Measurements from ENCODE around the gene CDH11.

CDH11 gene

DNA sequence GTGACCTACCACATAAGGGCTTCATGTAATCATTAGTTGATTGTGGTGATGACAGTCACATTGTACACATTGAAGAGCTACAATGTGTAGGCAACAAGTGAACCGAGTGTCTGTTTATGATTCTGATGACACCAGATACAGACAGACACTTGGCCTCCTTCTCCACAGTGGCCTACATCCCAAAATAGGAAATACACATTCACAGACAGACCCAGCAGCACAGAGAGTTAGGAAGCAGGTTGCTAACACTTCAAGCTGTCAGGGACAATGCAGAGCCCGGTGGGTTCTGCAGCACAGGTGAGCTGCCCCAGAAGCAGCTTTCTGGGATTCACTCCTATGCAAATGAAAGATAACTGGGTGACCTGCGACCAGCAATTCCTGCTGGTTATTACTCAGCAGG lies 72.2 kb downstream of the CDH11 start:
- no peak overlapping the region for H3K4me3 ChIP-seq (replicated peaks; ENCODE audit: insufficient read depth, low read length)
- no peaks in the 10 kb centered on the region for H3K27me3 ChIP-seq (ENCODE audit: insufficient read depth, poor library complexity, severe bottlenecking)
- TF ChIP-seq POLR2AphosphoS5 (IDR thresholded peaks at IDR 0.05; ENCODE audit: low read depth) (no peak), GABPA (IDR thresholded peaks at IDR 0.05; ENCODE audit: low read depth) (no peak), REST (IDR thresholded peaks at IDR 0.05; ENCODE audit: insufficient replicate concordance, low read depth) (no peak), SPI1 (IDR thresholded peaks at IDR 0.05; ENCODE audit: borderline replicate concordance, low read depth) (no peak)

DNA sequence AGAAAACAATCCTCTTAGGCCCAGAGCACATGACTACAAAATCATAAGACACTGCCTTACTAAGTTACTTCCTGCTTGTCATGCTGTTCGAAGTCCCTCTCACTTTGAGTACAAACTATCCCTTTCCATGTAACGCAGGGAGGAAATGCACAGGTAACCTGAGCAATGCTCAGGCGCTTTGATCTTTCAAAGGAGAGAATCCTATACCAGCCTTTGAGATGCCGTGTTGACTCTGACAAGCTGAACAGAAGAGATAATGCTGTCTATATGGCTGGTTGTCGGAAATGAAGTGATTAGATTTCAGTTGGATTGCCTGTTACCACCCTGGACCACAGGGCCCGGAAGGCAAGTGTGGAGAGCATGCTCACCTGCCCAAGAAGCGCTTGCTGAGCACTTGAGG lies 75.9 kb downstream of the CDH11 start:
- TF ChIP-seq REST (IDR thresholded peaks at IDR 0.05; ENCODE audit: insufficient replicate concordance, low read depth) (no peak), POLR2AphosphoS5 (IDR thresholded peaks at IDR 0.05; ENCODE audit: low read depth) (no peak), SPI1 (IDR thresholded peaks at IDR 0.05; ENCODE audit: borderline replicate concordance, low read depth) (no peak), GABPA (IDR thresholded peaks at IDR 0.05; ENCODE audit: low read depth) (no peak)
- TF ChIP-seq, protein P1, sequence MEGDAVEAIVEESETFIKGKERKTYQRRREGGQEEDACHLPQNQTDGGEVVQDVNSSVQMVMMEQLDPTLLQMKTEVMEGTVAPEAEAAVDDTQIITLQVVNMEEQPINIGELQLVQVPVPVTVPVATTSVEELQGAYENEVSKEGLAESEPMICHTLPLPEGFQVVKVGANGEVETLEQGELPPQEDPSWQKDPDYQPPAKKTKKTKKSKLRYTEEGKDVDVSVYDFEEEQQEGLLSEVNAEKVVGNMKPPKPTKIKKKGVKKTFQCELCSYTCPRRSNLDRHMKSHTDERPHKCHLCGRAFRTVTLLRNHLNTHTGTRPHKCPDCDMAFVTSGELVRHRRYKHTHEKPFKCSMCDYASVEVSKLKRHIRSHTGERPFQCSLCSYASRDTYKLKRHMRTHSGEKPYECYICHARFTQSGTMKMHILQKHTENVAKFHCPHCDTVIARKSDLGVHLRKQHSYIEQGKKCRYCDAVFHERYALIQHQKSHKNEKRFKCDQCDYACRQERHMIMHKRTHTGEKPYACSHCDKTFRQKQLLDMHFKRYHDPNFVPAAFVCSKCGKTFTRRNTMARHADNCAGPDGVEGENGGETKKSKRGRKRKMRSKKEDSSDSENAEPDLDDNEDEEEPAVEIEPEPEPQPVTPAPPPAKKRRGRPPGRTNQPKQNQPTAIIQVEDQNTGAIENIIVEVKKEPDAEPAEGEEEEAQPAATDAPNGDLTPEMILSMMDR (IDR thresholded peaks at IDR 0.05; ENCODE audit: insufficient read depth, low read length): no peak
- no peak for DNase-seq (ENCODE audit: low read depth in 1 of 2, low spot score in 1 of 2)
- Histone ChIP-seq H3K27me3 (ENCODE audit: insufficient read depth, poor library complexity, severe bottlenecking) (no peaks in the 10 kb centered on the region), H3K27ac (replicated peaks) (no peak overlapping the region), H3K4me3 (replicated peaks; ENCODE audit: insufficient read depth, low read length) (no peak overlapping the region)

More for the DNA sequence above, 72.2 kb downstream of the CDH11 start:
- no peak overlapping the region for H3K27ac ChIP-seq (replicated peaks)
- no peak for DNase-seq (ENCODE audit: low read depth in 1 of 2, low spot score in 1 of 2)

- Histone ChIP-seq H3K4me3 (replicated peaks; ENCODE audit: insufficient read depth, low read length) (no peak overlapping the region), H3K27me3 (ENCODE audit: insufficient read depth, poor library complexity, severe bottlenecking) (no peaks in the 10 kb centered on the region), H3K27ac (replicated peaks) (no peak overlapping the region)
- TF ChIP-seq GABPA (IDR thresholded peaks at IDR 0.05; ENCODE audit: low read depth) (no peak), SPI1 (IDR thresholded peaks at IDR 0.05; ENCODE audit: borderline replicate concordance, low read depth) (no peak), POLR2AphosphoS5 (IDR thresholded peaks at IDR 0.05; ENCODE audit: low read depth) (no peak), REST (IDR thresholded peaks at IDR 0.05; ENCODE audit: insufficient replicate concordance, low read depth) (no peak)
- TF ChIP-seq, protein P1 (IDR thresholded peaks at IDR 0.05; ENCODE audit: insufficient read depth, low read length): no peak
- DNase-seq (ENCODE audit: low read depth in 1 of 2, low spot score in 1 of 2): no peak
These were observed 77.0 kb downstream of the CDH11 start for GRCh38 chr16:65044873-65045272.
